Mesenchymal stem cell (in vitro differentiated cells and primary cell): ENCODE data around the gene HMHB1.

Experiments used
- DNase-seq: peaks from one replicate; pipeline ENCODE4 v3.0.0-alpha.2; 2013
- H2AFZ ChIP-seq: one replicate; pipeline ENCODE4 v1.6.1; 2013; ENCODE audit warnings: low read depth, mild to moderate bottlenecking, control low read depth, inconsistent platforms, low read length, moderate library complexity
- H2AK5ac ChIP-seq: 2 replicates; pipeline ENCODE4 v1.6.1; 2013; ENCODE audit warnings: low read length, moderate library complexity, mild to moderate bottlenecking, inconsistent platforms; ENCODE audit not compliant: severe bottlenecking
- H2BK120ac ChIP-seq: one replicate; pipeline ENCODE4 v1.6.1; 2013; ENCODE audit warnings: low read depth, mild to moderate bottlenecking, inconsistent platforms, low read length, moderate library complexity
- H2BK12ac ChIP-seq, 2 experiments: one replicate each; pipeline ENCODE4 v1.6.1; 2013; ENCODE audit warnings: inconsistent platforms in 2 of 2, low read length in 2 of 2, mild to moderate bottlenecking in 2 of 2, moderate library complexity in 2 of 2, control low read depth in 1 of 2
- H2BK15ac ChIP-seq: one replicate; pipeline ENCODE4 v1.6.1; 2013; ENCODE audit warnings: mild to moderate bottlenecking, low read depth, inconsistent platforms; ENCODE audit not compliant: poor library complexity, severe bottlenecking
- H2BK5ac ChIP-seq: 2 replicates; pipeline ENCODE4 v1.6.1; 2013; ENCODE audit warnings: low read depth, mild to moderate bottlenecking, low read length, control low read depth, inconsistent platforms; ENCODE audit not compliant: poor library complexity, severe bottlenecking
- H3K14ac ChIP-seq, 2 experiments: one replicate each; pipeline ENCODE4 v1.6.1; 2013; ENCODE audit warnings: inconsistent platforms in 2 of 2, low read length in 2 of 2, control low read depth in 1 of 2, mild to moderate bottlenecking in 1 of 2, moderate library complexity in 1 of 2
- H3K18ac ChIP-seq, 2 experiments: one replicate each; pipeline ENCODE4 v1.6.1; 2013; ENCODE audit warnings: inconsistent platforms in 2 of 2, low read length in 2 of 2, control low read depth in 1 of 2, low read depth in 1 of 2, mild to moderate bottlenecking in 1 of 2
- H3K23ac ChIP-seq, 2 experiments: one replicate each; pipeline ENCODE4 v1.6.1; 2013; ENCODE audit warnings: inconsistent platforms in 2 of 2, low read length in 2 of 2, mild to moderate bottlenecking in 2 of 2, moderate library complexity in 2 of 2, control low read depth in 1 of 2
- H3K27ac ChIP-seq: 2 replicates; pipeline ENCODE4 v1.5.1; 2013; ENCODE audit warnings: mild to moderate bottlenecking, moderate library complexity, low read length, control low read depth, inconsistent platforms; ENCODE audit not compliant: poor library complexity, severe bottlenecking
- H3K27me3 ChIP-seq, 2 experiments: 2 replicates each; pipeline versions ENCODE4 v1.6.1 to v1.7.0; 2013; ENCODE audit warnings: low read length in 2 of 2, mild to moderate bottlenecking in 2 of 2, moderate library complexity in 2 of 2, control low read depth in 1 of 2, inconsistent platforms in 1 of 2; ENCODE audit not compliant: control insufficient read depth in 1 of 2, insufficient read depth in 1 of 2
- H3K36me3 ChIP-seq, 2 experiments: 2 replicates each; pipeline versions ENCODE4 v1.6.1 to v1.7.0; 2013; ENCODE audit warnings: low read length in 2 of 2, control low read depth in 1 of 2, inconsistent platforms in 1 of 2, low read depth in 1 of 2, mild to moderate bottlenecking in 1 of 2; ENCODE audit not compliant: insufficient read depth in 2 of 2, control insufficient read depth in 1 of 2
- H3K4ac ChIP-seq, 2 experiments: one replicate each; pipeline ENCODE4 v1.6.1; 2013; ENCODE audit warnings: inconsistent platforms in 2 of 2, low read length in 2 of 2, mild to moderate bottlenecking in 2 of 2, moderate library complexity in 2 of 2, control low read depth in 1 of 2, low read depth in 1 of 2
- H3K4me1 ChIP-seq: 2 replicates; pipeline ENCODE4 v1.6.1; 2013; ENCODE audit warnings: low read depth, low read length, control low read depth; ENCODE audit not compliant: control insufficient read depth, insufficient read depth
- H3K4me2 ChIP-seq: 2 replicates; pipeline ENCODE4 v1.6.1; 2013; ENCODE audit warnings: low read length, mild to moderate bottlenecking, inconsistent platforms; ENCODE audit not compliant: poor library complexity, severe bottlenecking
- H3K4me3 ChIP-seq, 2 experiments: 2 replicates each; pipeline versions ENCODE4 v1.5.1 to v1.7.0; 2013; ENCODE audit warnings: low read length in 2 of 2, mild to moderate bottlenecking in 2 of 2, control low read depth in 1 of 2, low read depth in 1 of 2; ENCODE audit not compliant: insufficient read depth in 1 of 2
- H3K79me1 ChIP-seq: replicated peaks from 2 replicates; pipeline ENCODE4 v1.6.1; 2013; ENCODE audit warnings: mild to moderate bottlenecking, control low read depth, low read length, inconsistent platforms; ENCODE audit not compliant: poor library complexity, severe bottlenecking
- H3K9ac ChIP-seq: 2 replicates; pipeline ENCODE4 v1.7.0; 2013; ENCODE audit warnings: mild to moderate bottlenecking, low read length, moderate library complexity
- H3K9me3 ChIP-seq: 2 replicates; pipeline ENCODE4 v1.7.0; 2013; ENCODE audit warnings: mild to moderate bottlenecking, low read length; ENCODE audit not compliant: control insufficient read depth
- H4K8ac ChIP-seq: one replicate; pipeline ENCODE4 v1.6.1; 2013; ENCODE audit warnings: inconsistent platforms, mild to moderate bottlenecking, low read length, moderate library complexity
- H4K91ac ChIP-seq: one replicate; pipeline ENCODE4 v1.6.1; 2013; ENCODE audit warnings: mild to moderate bottlenecking, low read length, inconsistent platforms
- WGBS: methylation state at CpG from one replicate; pipeline ENCODE4 v1.1.7; 2013; ENCODE audit warnings: mixed read lengths; 5-methylcytosine and 5-hydroxymethylcytosine counted together

Gene HMHB1

GRCh38 chr5:143836161-143836725, 24.3 kb downstream of the HMHB1 start:
- no peak for DNase-seq
- H3K9ac ChIP-seq, result no peak overlapping the region
- no peak overlapping the region for H2AK5ac ChIP-seq
- no peak overlapping the region for H3K27ac ChIP-seq
- H3K14ac ChIP-seq, result no peak overlapping the region
- H2BK5ac ChIP-seq, result no peak overlapping the region
- no peaks in the 10 kb centered on the region for H3K27me3 ChIP-seq
- no peak overlapping the region for H2BK12ac ChIP-seq
- H3K4ac ChIP-seq, result no peak overlapping the region
- H3K9me3 ChIP-seq, result no peaks in the 10 kb centered on the region
- no peak overlapping the region for H3K18ac ChIP-seq
- H3K4me2 ChIP-seq, result no peak overlapping the region
- no peaks in the 10 kb centered on the region for H3K79me1 ChIP-seq
- no peak overlapping the region for H2BK15ac ChIP-seq
- H4K8ac ChIP-seq, result no peak overlapping the region
- H3K36me3 ChIP-seq, result no peaks in the 10 kb centered on the region
- H3K4me1 ChIP-seq, result no peaks in the 10 kb centered on the region
- WGBS, result no CpG with 5 or more reads among the region's 2 CpGs
- no peak overlapping the region for H3K23ac ChIP-seq
- H2AFZ ChIP-seq, result no peak overlapping the region
- no peak overlapping the region for H2BK120ac ChIP-seq
- H4K91ac ChIP-seq, result no peak overlapping the region
- H3K4me3 ChIP-seq, result no peak overlapping the region

GRCh38 chr5:143837306-143837848, 25.4 kb downstream of the HMHB1 start:
- Histone ChIP-seq H3K27ac (no peak overlapping the region), H4K91ac (no peak overlapping the region), H3K9ac (peak overlapping the region; percentile 41), H2AK5ac (no peak overlapping the region), H3K18ac (no peak overlapping the region), H3K23ac (no peak overlapping the region), H3K27me3 (no peaks in the 10 kb centered on the region), H2AFZ (no peak overlapping the region), H2BK5ac (no peak overlapping the region), H3K4me3 (peak overlapping the region in 1 of 2 experiments; percentile 21), H3K36me3 (no peaks in the 10 kb centered on the region), H3K4me2 (no peak overlapping the region), H3K14ac (no peak overlapping the region), H3K79me1 (no peaks in the 10 kb centered on the region), H2BK12ac (no peak overlapping the region), H4K8ac (no peak overlapping the region), H3K9me3 (no peaks in the 10 kb centered on the region), H3K4me1 (no peaks in the 10 kb centered on the region), H2BK120ac (no peak overlapping the region), H2BK15ac (no peak overlapping the region), H3K4ac (no peak overlapping the region)
- peak; percentile 53 for DNase-seq
- 17% methylated on average over 4 of the region's 7 CpGs for WGBS

GRCh38 chr5:143841446-143841845, 29.5 kb downstream of the HMHB1 start:
- Histone ChIP-seq H3K4me2 (no peak overlapping the region), H3K79me1 (no peaks in the 10 kb centered on the region), H3K9ac (no peak overlapping the region), H3K14ac (no peak overlapping the region), H3K23ac (no peak overlapping the region), H3K18ac (no peak overlapping the region), H2BK120ac (no peak overlapping the region), H3K4ac (no peak overlapping the region), H2BK5ac (no peak overlapping the region), H3K4me1 (peaks cover 5% of the 10 kb centered on the region), H4K91ac (no peak overlapping the region), H3K27ac (no peak overlapping the region), H3K36me3 (no peaks in the 10 kb centered on the region), H2AFZ (no peak overlapping the region), H3K4me3 (no peak overlapping the region), H3K27me3 (no peaks in the 10 kb centered on the region), H3K9me3 (no peaks in the 10 kb centered on the region), H2BK15ac (no peak overlapping the region), H2BK12ac (no peak overlapping the region), H2AK5ac (no peak overlapping the region), H4K8ac (no peak overlapping the region)
- no peak for DNase-seq

- H3K18ac ChIP-seq, result no peak overlapping the region
- no peak overlapping the region for H2BK15ac ChIP-seq
- H4K8ac ChIP-seq, result no peak overlapping the region
- no peak overlapping the region for H3K4ac ChIP-seq
- no peaks in the 10 kb centered on the region for H3K36me3 ChIP-seq
- no peak overlapping the region for H3K27ac ChIP-seq
- H3K23ac ChIP-seq, result no peak overlapping the region
- H3K4me2 ChIP-seq, result no peak overlapping the region
- 90% methylated on average over 2 of the region's 2 CpGs for WGBS
- peaks cover 5% of the 10 kb centered on the region for H3K4me1 ChIP-seq
- H3K4me3 ChIP-seq, result no peak overlapping the region
- no peak overlapping the region for H3K14ac ChIP-seq
- H3K79me1 ChIP-seq, result no peaks in the 10 kb centered on the region
- no peaks in the 10 kb centered on the region for H3K9me3 ChIP-seq
- no peak overlapping the region for H2BK5ac ChIP-seq
- no peak for DNase-seq
- no peaks in the 10 kb centered on the region for H3K27me3 ChIP-seq
- no peak overlapping the region for H2AFZ ChIP-seq
- H2AK5ac ChIP-seq, result no peak overlapping the region
- no peak overlapping the region for H2BK120ac ChIP-seq
- no peak overlapping the region for H4K91ac ChIP-seq
- H3K9ac ChIP-seq, result no peak overlapping the region
- H2BK12ac ChIP-seq, result no peak overlapping the region
Observed at GRCh38 chr5:143842920-143843319, 31.0 kb downstream of the HMHB1 start.
